WTC11 (cell line): ENCODE results near the gene HMBS. TPM values are rescaled to one million over a fixed set of nuclear protein-coding genes. Genes with fewer than 3 reads are reported as not detected.
A peak's percentile ranks its signal among the peaks of the same experiment; 100 is the strongest.

Source experiments
- ATAC-seq: fragments of 200-7000 bp; cut with Tn5 transposase; 2 replicates; pipeline ENCODE4 v1.10.0; 2021; ENCODE audit warnings: mild to moderate bottlenecking, moderate library complexity
- CTCF ChIA-PET: fragments of 300-600 bp; sonication (Branson Sonifier 250); formaldehyde crosslinking; loops from one replicate; lab custom pipeline; 2021; ENCODE audit warnings: antibody characterized with exemption; lab: Charles Lee
- POLR2A ChIA-PET: fragments of 350-600 bp; sonication (Branson Sonifier 250); formaldehyde crosslinking; loops from one replicate; lab custom pipeline; 2021; ENCODE audit warnings: antibody characterized with exemption; lab: Charles Lee
- DNase-seq: peaks from one replicate; pipeline ENCODE4 v3.0.0; 2021; ENCODE audit warnings: low spot score
- H3K27ac Mint-ChIP-seq: 2 replicates; pipeline ENCODE4 v1.8.0; 2021; ENCODE audit warnings: mixed read lengths
- H3K27me3 Mint-ChIP-seq: 2 replicates; pipeline ENCODE4 v1.8.0; 2021; ENCODE audit warnings: low read depth, mild to moderate bottlenecking, moderate library complexity, mixed read lengths
- H3K36me3 Mint-ChIP-seq: 2 replicates; pipeline ENCODE4 v1.8.0; 2021; ENCODE audit warnings: mixed read lengths
- H3K4me1 Mint-ChIP-seq: 2 replicates; pipeline ENCODE4 v1.8.0; 2022; ENCODE audit warnings: mixed read lengths
- H3K4me3 Mint-ChIP-seq: 2 replicates; pipeline ENCODE4 v1.8.0; 2021; ENCODE audit warnings: mild to moderate bottlenecking, moderate library complexity, mixed read lengths
- H3K9me3 Mint-ChIP-seq: 2 replicates; pipeline ENCODE4 v1.8.0; 2021; ENCODE audit warnings: mixed read lengths
- ATF1 ChIP-seq: sonication (generic); formaldehyde crosslinking; IDR thresholded peaks from 2 replicates; pipeline ENCODE4 v1.8.1; 2023; ENCODE audit warnings: mild to moderate bottlenecking, moderate library complexity, missing genetic modification reagents
- ESRRA ChIP-seq: sonication (generic); formaldehyde crosslinking; IDR thresholded peaks from 2 replicates; pipeline ENCODE4 v1.8.1; 2022; ENCODE audit warnings: mild to moderate bottlenecking, missing genetic modification reagents, borderline replicate concordance
- GRHL2 ChIP-seq: fragments of 250-450 bp; sonication (Bioruptor Pico); IDR thresholded peaks from 2 replicates; pipeline ENCODE4 v1.8.0; 2022; ENCODE audit warnings: mild to moderate bottlenecking, moderate library complexity; ENCODE audit not compliant: insufficient replicate concordance, severe bottlenecking
- JUN ChIP-seq: sonication (generic); formaldehyde crosslinking; IDR thresholded peaks from 2 replicates; pipeline ENCODE4 v1.8.0; 2023; ENCODE audit warnings: mild to moderate bottlenecking, missing genetic modification reagents
- NR2C2 ChIP-seq: sonication (generic); formaldehyde crosslinking; IDR thresholded peaks from 2 replicates; pipeline ENCODE4 v1.8.0; 2022; ENCODE audit warnings: mild to moderate bottlenecking, missing genetic modification reagents
- SMAD3 ChIP-seq: sonication (generic); formaldehyde crosslinking; IDR thresholded peaks from 2 replicates; pipeline ENCODE4 v1.8.0; 2022; ENCODE audit warnings: missing genetic modification reagents, mild to moderate bottlenecking, borderline replicate concordance
- ZNF121 ChIP-seq: sonication (generic); formaldehyde crosslinking; IDR thresholded peaks from 2 replicates; pipeline ENCODE4 v1.8.0; 2023; ENCODE audit warnings: missing genetic modification reagents
- ZNF219 ChIP-seq: sonication (generic); formaldehyde crosslinking; IDR thresholded peaks from 2 replicates; pipeline ENCODE4 v1.8.0; 2023; ENCODE audit warnings: missing genetic modification reagents, mild to moderate bottlenecking, borderline replicate concordance
- ZNF396 ChIP-seq: fragments of 250-450 bp; sonication (Bioruptor Pico); IDR thresholded peaks from 2 replicates; pipeline ENCODE4 v1.8.0; 2021; ENCODE audit warnings: mild to moderate bottlenecking, moderate library complexity, borderline replicate concordance
- total RNA-seq: library from RNA; stranded (reverse); gene quantifications from 3 replicates; pipeline ENCODE4 v1.2.3, GENCODE V29; 2021
- TF ChIP-seq, protein P1 (sequence below): sonication (generic); formaldehyde crosslinking; IDR thresholded peaks from 2 replicates; pipeline ENCODE4 v1.8.1; 2023; ENCODE audit warnings: mild to moderate bottlenecking, missing genetic modification reagents
- TF ChIP-seq, protein P2 (sequence below): sonication (generic); formaldehyde crosslinking; IDR thresholded peaks from 2 replicates; pipeline ENCODE4 v1.8.0; 2022; ENCODE audit warnings: mild to moderate bottlenecking, missing genetic modification reagents
- TF ChIP-seq, protein P3 (sequence below): sonication (generic); formaldehyde crosslinking; conservative IDR thresholded peaks from 2 replicates; pipeline ENCODE4 v1.8.1; 2023; ENCODE audit warnings: mild to moderate bottlenecking, low read depth, missing genetic modification reagents, moderate library complexity
- TF ChIP-seq, protein P4 (sequence below): fragments of 250-450 bp; sonication (Bioruptor Pico); IDR thresholded peaks from 2 replicates; pipeline ENCODE4 v1.9.0; 2021; ENCODE audit warnings: mild to moderate bottlenecking
- TF ChIP-seq, protein P5 (sequence below): sonication (generic); formaldehyde crosslinking; IDR thresholded peaks from 2 replicates; pipeline ENCODE4 v1.8.1; 2022; ENCODE audit warnings: missing genetic modification reagents, borderline replicate concordance
- TF ChIP-seq, protein P6 (sequence below): sonication (generic); formaldehyde crosslinking; IDR thresholded peaks from 2 replicates; pipeline ENCODE4 v1.8.0; 2023; ENCODE audit warnings: missing genetic modification reagents, mild to moderate bottlenecking, borderline replicate concordance
- TF ChIP-seq, protein P7 (sequence below): sonication (generic); formaldehyde crosslinking; IDR thresholded peaks from 2 replicates; pipeline ENCODE4 v1.8.1; 2023; ENCODE audit warnings: mild to moderate bottlenecking, missing genetic modification reagents, borderline replicate concordance
- TF ChIP-seq, protein P8 (sequence below): fragments of 250-450 bp; sonication (Bioruptor Pico); IDR thresholded peaks from 2 replicates; pipeline ENCODE4 v1.8.0; 2021; ENCODE audit warnings: mild to moderate bottlenecking

Gene HMBS
- total RNA-seq, 1 experiment from 2014 or later, result 62.3 TPM

DNA sequence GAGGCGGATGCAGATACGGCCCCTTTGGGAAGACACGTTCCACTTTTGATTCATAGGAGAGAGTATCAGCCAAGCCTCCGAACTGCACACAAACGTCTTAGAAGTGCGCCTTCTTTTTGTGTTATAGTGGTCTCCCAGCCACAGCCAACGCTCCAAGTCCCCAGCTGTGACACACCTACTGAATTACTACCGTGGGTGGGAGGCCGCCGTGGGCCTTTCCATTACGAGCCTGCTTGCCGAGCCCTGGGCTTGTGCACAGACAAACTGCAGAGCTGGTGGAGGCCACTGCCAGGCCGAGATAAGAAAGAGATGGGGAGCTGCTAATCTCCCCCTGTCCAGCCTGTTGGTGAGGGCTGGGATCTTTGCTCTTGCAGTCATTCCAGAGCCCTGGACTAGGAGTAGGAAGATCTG lies 761 bp downstream of the HMBS start:
- CTCF ChIA-PET, result interaction anchor here (0.6 to 2.0 kb wide), 7 partner anchors 15 to 253 kb away, joined by 3 to 16 read pairs (median 5); partner anchors contain the start of genes CBL, DPAGT1 and VPS11
- Mint-ChIP-seq H3K36me3 (peaks cover 11% of the 10 kb centered on the region), H3K27me3 (no peaks in the 10 kb centered on the region), H3K4me3 (peak overlapping the region; percentile 98), H3K9me3 (no peaks in the 10 kb centered on the region), H3K27ac (peak overlapping the region; percentile 98), H3K4me1 (peaks cover 3% of the 10 kb centered on the region; the same call in 1 of the 2 replicates)
- TF ChIP-seq, protein P1, sequence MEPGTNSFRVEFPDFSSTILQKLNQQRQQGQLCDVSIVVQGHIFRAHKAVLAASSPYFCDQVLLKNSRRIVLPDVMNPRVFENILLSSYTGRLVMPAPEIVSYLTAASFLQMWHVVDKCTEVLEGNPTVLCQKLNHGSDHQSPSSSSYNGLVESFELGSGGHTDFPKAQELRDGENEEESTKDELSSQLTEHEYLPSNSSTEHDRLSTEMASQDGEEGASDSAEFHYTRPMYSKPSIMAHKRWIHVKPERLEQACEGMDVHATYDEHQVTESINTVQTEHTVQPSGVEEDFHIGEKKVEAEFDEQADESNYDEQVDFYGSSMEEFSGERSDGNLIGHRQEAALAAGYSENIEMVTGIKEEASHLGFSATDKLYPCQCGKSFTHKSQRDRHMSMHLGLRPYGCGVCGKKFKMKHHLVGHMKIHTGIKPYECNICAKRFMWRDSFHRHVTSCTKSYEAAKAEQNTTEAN (CRISPR knock-in tag), result no peak
- TF ChIP-seq, protein P2, sequence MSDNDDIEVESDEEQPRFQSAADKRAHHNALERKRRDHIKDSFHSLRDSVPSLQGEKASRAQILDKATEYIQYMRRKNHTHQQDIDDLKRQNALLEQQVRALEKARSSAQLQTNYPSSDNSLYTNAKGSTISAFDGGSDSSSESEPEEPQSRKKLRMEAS (CRISPR knock-in tag), result no peak
- TF ChIP-seq NR2C2 (CRISPR knock-in tag) (no peak), ZNF219 (no peak), SMAD3 (no peak), GRHL2 (CRISPR knock-in tag) (no peak), ATF1 (CRISPR knock-in tag) (no peak), JUN (no peak)
- TF ChIP-seq, protein P3, sequence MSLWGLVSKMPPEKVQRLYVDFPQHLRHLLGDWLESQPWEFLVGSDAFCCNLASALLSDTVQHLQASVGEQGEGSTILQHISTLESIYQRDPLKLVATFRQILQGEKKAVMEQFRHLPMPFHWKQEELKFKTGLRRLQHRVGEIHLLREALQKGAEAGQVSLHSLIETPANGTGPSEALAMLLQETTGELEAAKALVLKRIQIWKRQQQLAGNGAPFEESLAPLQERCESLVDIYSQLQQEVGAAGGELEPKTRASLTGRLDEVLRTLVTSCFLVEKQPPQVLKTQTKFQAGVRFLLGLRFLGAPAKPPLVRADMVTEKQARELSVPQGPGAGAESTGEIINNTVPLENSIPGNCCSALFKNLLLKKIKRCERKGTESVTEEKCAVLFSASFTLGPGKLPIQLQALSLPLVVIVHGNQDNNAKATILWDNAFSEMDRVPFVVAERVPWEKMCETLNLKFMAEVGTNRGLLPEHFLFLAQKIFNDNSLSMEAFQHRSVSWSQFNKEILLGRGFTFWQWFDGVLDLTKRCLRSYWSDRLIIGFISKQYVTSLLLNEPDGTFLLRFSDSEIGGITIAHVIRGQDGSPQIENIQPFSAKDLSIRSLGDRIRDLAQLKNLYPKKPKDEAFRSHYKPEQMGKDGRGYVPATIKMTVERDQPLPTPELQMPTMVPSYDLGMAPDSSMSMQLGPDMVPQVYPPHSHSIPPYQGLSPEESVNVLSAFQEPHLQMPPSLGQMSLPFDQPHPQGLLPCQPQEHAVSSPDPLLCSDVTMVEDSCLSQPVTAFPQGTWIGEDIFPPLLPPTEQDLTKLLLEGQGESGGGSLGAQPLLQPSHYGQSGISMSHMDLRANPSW (CRISPR knock-in tag), result no peak
- TF ChIP-seq, protein P4, sequence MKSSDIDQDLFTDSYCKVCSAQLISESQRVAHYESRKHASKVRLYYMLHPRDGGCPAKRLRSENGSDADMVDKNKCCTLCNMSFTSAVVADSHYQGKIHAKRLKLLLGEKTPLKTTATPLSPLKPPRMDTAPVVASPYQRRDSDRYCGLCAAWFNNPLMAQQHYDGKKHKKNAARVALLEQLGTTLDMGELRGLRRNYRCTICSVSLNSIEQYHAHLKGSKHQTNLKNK (CRISPR knock-in tag), result no peak
- DNase-seq (no peak), ATAC-seq (no peak)
- POLR2A ChIA-PET, result interaction anchor here (0.6 to 2.5 kb wide), 11 partner anchors 7 to 236 kb away, joined by 3 to 19 read pairs (median 7); partner anchors contain the start of genes C2CD2L, DPAGT1, RPS25 and TRAPPC4

DNA sequence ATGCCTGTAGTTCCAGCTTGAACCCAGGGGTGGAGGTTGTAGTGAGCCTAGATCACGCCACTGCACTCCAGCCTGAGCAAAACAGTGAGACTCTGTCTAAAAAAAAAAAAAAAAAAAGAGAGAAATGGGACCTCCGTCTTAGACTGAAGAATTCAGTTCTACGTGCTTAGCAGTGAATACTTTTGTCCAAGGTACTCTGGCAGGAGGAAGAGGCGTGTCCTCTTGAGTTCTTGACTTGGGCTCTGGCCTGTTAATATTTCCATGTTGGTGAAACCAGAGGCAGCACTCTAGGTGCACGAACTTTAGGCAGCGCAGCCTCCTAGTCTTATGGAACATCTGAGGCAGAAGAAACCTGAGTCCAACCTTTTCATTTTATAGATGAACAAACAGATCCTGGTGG lies 2.4 kb downstream of the HMBS start:
- no peaks in the 10 kb centered on the region for H3K9me3 Mint-ChIP-seq
- H3K36me3 Mint-ChIP-seq, result peaks cover 5% of the 10 kb centered on the region
- peak overlapping the region; percentile 65; the same call in 1 of the 2 replicates for H3K27ac Mint-ChIP-seq
- H3K4me1 Mint-ChIP-seq, result peaks cover 3% of the 10 kb centered on the region
- CTCF ChIA-PET, result interaction anchor here (1.3 kb wide), 1 partner anchor 251 kb away, joined by 3 read pairs; no protein-coding TSS in a partner anchor
- ATAC-seq (no peak), DNase-seq (no peak)
- H3K4me3 Mint-ChIP-seq, result no peak overlapping the region
- POLR2A ChIA-PET, result no interaction called here
- no peaks in the 10 kb centered on the region for H3K27me3 Mint-ChIP-seq
- TF ChIP-seq, protein P5, sequence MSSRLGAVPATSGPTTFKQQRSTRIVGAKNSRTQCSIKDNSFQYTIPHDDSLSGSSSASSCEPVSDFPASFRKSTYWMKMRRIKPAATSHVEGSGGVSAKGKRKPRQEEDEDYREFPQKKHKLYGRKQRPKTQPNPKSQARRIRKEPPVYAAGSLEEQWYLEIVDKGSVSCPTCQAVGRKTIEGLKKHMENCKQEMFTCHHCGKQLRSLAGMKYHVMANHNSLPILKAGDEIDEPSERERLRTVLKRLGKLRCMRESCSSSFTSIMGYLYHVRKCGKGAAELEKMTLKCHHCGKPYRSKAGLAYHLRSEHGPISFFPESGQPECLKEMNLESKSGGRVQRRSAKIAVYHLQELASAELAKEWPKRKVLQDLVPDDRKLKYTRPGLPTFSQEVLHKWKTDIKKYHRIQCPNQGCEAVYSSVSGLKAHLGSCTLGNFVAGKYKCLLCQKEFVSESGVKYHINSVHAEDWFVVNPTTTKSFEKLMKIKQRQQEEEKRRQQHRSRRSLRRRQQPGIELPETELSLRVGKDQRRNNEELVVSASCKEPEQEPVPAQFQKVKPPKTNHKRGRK (CRISPR knock-in tag), result no peak
- no peak for TF ChIP-seq ZNF396
- TF ChIP-seq, protein P6, sequence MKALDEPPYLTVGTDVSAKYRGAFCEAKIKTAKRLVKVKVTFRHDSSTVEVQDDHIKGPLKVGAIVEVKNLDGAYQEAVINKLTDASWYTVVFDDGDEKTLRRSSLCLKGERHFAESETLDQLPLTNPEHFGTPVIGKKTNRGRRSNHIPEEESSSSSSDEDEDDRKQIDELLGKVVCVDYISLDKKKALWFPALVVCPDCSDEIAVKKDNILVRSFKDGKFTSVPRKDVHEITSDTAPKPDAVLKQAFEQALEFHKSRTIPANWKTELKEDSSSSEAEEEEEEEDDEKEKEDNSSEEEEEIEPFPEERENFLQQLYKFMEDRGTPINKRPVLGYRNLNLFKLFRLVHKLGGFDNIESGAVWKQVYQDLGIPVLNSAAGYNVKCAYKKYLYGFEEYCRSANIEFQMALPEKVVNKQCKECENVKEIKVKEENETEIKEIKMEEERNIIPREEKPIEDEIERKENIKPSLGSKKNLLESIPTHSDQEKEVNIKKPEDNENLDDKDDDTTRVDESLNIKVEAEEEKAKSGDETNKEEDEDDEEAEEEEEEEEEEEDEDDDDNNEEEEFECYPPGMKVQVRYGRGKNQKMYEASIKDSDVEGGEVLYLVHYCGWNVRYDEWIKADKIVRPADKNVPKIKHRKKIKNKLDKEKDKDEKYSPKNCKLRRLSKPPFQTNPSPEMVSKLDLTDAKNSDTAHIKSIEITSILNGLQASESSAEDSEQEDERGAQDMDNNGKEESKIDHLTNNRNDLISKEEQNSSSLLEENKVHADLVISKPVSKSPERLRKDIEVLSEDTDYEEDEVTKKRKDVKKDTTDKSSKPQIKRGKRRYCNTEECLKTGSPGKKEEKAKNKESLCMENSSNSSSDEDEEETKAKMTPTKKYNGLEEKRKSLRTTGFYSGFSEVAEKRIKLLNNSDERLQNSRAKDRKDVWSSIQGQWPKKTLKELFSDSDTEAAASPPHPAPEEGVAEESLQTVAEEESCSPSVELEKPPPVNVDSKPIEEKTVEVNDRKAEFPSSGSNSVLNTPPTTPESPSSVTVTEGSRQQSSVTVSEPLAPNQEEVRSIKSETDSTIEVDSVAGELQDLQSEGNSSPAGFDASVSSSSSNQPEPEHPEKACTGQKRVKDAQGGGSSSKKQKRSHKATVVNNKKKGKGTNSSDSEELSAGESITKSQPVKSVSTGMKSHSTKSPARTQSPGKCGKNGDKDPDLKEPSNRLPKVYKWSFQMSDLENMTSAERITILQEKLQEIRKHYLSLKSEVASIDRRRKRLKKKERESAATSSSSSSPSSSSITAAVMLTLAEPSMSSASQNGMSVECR (CRISPR knock-in tag), result no peak
- TF ChIP-seq, protein P7, sequence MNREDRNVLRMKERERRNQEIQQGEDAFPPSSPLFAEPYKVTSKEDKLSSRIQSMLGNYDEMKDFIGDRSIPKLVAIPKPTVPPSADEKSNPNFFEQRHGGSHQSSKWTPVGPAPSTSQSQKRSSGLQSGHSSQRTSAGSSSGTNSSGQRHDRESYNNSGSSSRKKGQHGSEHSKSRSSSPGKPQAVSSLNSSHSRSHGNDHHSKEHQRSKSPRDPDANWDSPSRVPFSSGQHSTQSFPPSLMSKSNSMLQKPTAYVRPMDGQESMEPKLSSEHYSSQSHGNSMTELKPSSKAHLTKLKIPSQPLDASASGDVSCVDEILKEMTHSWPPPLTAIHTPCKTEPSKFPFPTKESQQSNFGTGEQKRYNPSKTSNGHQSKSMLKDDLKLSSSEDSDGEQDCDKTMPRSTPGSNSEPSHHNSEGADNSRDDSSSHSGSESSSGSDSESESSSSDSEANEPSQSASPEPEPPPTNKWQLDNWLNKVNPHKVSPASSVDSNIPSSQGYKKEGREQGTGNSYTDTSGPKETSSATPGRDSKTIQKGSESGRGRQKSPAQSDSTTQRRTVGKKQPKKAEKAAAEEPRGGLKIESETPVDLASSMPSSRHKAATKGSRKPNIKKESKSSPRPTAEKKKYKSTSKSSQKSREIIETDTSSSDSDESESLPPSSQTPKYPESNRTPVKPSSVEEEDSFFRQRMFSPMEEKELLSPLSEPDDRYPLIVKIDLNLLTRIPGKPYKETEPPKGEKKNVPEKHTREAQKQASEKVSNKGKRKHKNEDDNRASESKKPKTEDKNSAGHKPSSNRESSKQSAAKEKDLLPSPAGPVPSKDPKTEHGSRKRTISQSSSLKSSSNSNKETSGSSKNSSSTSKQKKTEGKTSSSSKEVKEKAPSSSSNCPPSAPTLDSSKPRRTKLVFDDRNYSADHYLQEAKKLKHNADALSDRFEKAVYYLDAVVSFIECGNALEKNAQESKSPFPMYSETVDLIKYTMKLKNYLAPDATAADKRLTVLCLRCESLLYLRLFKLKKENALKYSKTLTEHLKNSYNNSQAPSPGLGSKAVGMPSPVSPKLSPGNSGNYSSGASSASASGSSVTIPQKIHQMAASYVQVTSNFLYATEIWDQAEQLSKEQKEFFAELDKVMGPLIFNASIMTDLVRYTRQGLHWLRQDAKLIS (CRISPR knock-in tag), result no peak
- TF ChIP-seq NR2C2 (CRISPR knock-in tag), result no peak
- TF ChIP-seq ESRRA (CRISPR knock-in tag), result no peak
- TF ChIP-seq, protein P8, sequence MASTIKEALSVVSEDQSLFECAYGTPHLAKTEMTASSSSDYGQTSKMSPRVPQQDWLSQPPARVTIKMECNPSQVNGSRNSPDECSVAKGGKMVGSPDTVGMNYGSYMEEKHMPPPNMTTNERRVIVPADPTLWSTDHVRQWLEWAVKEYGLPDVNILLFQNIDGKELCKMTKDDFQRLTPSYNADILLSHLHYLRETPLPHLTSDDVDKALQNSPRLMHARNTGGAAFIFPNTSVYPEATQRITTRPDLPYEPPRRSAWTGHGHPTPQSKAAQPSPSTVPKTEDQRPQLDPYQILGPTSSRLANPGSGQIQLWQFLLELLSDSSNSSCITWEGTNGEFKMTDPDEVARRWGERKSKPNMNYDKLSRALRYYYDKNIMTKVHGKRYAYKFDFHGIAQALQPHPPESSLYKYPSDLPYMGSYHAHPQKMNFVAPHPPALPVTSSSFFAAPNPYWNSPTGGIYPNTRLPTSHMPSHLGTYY (CRISPR knock-in tag), result no peak
- TF ChIP-seq ZNF121 (CRISPR knock-in tag), result no peak
